PC-3 (cell line): ENCODE measurements around the gene CALML6.

Experiments
- EZH2phosphoT487 ChIP-seq: fragments of 300-600 bp; sonication (generic); IDR thresholded peaks from 2 replicates; pipeline ENCODE4 v1.6.1; 2018; ENCODE audit warnings: mild to moderate bottlenecking, antibody characterized with exemption, low read length, borderline replicate concordance
- TF ChIP-seq, protein P1 (sequence below): fragments of 300-600 bp; sonication (generic); conservative IDR thresholded peaks from 2 replicates; pipeline ENCODE4 v1.5.1; 2017; ENCODE audit warnings: antibody characterized with exemption, low read depth, mild to moderate bottlenecking, low read length

DNA sequence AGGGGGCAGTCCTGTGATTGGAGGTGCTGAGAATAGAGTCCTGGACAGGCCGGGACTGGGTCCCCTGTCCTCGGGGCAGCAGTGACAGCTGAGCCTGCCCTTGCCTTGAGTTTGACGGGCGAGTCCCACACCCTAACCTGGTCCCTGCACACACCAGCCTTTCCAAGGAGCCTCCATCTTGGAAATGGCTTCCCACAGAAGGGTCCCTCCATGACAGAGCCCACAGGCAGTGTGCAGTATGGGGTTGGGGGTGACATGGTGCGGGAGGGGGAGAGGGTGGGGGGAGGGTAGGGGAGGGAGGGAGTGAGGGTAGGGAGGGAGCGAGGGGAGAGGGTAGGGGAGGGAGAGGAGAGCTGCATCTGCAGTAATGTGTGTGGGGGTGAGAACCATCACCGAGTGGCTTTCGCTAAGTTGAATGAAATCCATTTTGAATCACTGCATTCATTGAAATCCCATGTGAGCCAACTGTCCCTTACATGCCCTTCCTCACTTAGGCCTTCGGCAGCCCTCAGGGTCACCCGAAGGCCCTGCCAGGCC is 14.1 kb downstream of the CALML6 start:
- TF ChIP-seq, protein P1, sequence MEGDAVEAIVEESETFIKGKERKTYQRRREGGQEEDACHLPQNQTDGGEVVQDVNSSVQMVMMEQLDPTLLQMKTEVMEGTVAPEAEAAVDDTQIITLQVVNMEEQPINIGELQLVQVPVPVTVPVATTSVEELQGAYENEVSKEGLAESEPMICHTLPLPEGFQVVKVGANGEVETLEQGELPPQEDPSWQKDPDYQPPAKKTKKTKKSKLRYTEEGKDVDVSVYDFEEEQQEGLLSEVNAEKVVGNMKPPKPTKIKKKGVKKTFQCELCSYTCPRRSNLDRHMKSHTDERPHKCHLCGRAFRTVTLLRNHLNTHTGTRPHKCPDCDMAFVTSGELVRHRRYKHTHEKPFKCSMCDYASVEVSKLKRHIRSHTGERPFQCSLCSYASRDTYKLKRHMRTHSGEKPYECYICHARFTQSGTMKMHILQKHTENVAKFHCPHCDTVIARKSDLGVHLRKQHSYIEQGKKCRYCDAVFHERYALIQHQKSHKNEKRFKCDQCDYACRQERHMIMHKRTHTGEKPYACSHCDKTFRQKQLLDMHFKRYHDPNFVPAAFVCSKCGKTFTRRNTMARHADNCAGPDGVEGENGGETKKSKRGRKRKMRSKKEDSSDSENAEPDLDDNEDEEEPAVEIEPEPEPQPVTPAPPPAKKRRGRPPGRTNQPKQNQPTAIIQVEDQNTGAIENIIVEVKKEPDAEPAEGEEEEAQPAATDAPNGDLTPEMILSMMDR = no peak
- TF ChIP-seq EZH2phosphoT487 = no peak
